Right atrium auricular region (tissue), 2 donors: ENCODE results near the gene SPRED2. TPM values are rescaled to one million over a fixed set of nuclear protein-coding genes. Genes with fewer than 3 reads are reported as not detected.

Source experiments
- DNase-seq: peaks from one replicate; pipeline ENCODE4 v3.0.0-alpha.2; 2019; ENCODE audit warnings: low spot score
- H3K27ac ChIP-seq, 2 donors: fragments of 200-600 bp; sonication (generic); 1 replicate in 1 of 2; 2 replicates in 1 of 2; pipeline ENCODE4 v1.5.1; 2016 to 2019
- H3K27me3 ChIP-seq, 2 donors: fragments of 200-600 bp; sonication (generic); one replicate each; pipeline versions ENCODE4 v1.5.1 to v1.6.0; 2017 to 2019
- H3K36me3 ChIP-seq: fragments of 200-600 bp; sonication (generic); one replicate; pipeline ENCODE4 v1.5.1; 2016
- H3K4me1 ChIP-seq, 2 donors: fragments of 200-600 bp; sonication (generic); one replicate each; pipeline versions ENCODE4 v1.5.1 to v1.6.0; 2017 to 2019
- H3K4me3 ChIP-seq, 2 donors: fragments of 200-600 bp; sonication (generic); 1 replicate in 1 of 2; 2 replicates in 1 of 2; pipeline ENCODE4 v1.5.1; 2017 to 2019; ENCODE audit warnings: mild to moderate bottlenecking in 1 of 2, moderate library complexity in 1 of 2
- H3K9me3 ChIP-seq, 2 donors: fragments of 200-600 bp; sonication (generic); one replicate each; pipeline ENCODE4 v1.5.1; 2019
- CTCF ChIP-seq, 2 donors: fragments of 200-600 bp; sonication (generic); IDR thresholded peaks; one replicate each; pipeline ENCODE4 v1.5.1; 2019; ENCODE audit warnings: antibody characterized with exemption in 2 of 2
- total RNA-seq, 2 donors: library from RNA; depleted of rRNA; stranded (reverse); fragments of >200 nt; gene quantifications; one replicate each; pipeline ENCODE4 v1.1.0, GENCODE V29; 2016

Gene SPRED2
- total RNA-seq, 2 donors from 2014 or later, result 14.7 to 17.3 TPM

DNA sequence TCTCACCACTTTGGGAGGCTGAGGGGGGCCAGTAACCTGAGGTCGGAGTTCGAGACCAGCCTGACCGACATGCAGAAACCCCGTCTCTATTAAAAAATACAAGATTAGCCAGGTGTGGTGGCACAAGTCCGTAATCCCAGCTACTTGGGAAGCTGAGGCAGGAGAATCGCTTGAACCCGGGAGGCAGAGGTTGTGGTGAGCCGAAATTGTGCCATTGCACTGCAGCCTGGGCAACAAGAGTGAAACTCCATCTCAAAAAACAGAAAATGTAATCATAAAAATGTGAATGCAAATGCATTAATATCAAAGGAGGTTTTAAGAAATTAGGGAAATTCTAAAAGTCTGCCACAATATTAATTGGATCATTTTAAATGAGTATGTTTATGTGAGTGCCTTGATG lies 159.1 kb downstream of the SPRED2 start:
- no peak for TF ChIP-seq CTCF (IDR thresholded peaks at IDR 0.05)
- Histone ChIP-seq H3K4me1 (peaks cover 0 to 24% of the 10 kb centered on the region in 2 donors), H3K36me3 (peaks cover 19% of the 10 kb centered on the region), H3K9me3 (no peaks in the 10 kb centered on the region), H3K27ac (no peak overlapping the region), H3K27me3 (no peaks in the 10 kb centered on the region), H3K4me3 (no peak overlapping the region)
- peak; percentile 13 for DNase-seq

- H3K27ac ChIP-seq, result no peak overlapping the region
- no peak for TF ChIP-seq CTCF (IDR thresholded peaks at IDR 0.05)
- H3K4me3 ChIP-seq, result no peak overlapping the region
- H3K27me3 ChIP-seq, result no peaks in the 10 kb centered on the region
- no peaks in the 10 kb centered on the region for H3K9me3 ChIP-seq
- peaks cover 32% of the 10 kb centered on the region for H3K36me3 ChIP-seq
- H3K4me1 ChIP-seq, result peaks cover 0 to 8% of the 10 kb centered on the region in 2 donors
- DNase-seq, result no peak
Measured at GRCh38 chr2:65268957-65269356, 163.4 kb downstream of the SPRED2 start.

- Histone ChIP-seq H3K4me1 (peaks cover 0 to 8% of the 10 kb centered on the region in 2 donors), H3K36me3 (peaks cover 22% of the 10 kb centered on the region), H3K27ac (no peak overlapping the region), H3K9me3 (no peaks in the 10 kb centered on the region), H3K27me3 (no peaks in the 10 kb centered on the region), H3K4me3 (no peak overlapping the region)
- DNase-seq, result no peak
- TF ChIP-seq CTCF (IDR thresholded peaks at IDR 0.05), result no peak
Measured at GRCh38 chr2:65267008-65267407, 165.4 kb downstream of the SPRED2 start.

- no peak overlapping the region for H3K27ac ChIP-seq
- H3K4me1 ChIP-seq, result peaks cover 0 to 8% of the 10 kb centered on the region in 2 donors
- TF ChIP-seq CTCF (IDR thresholded peaks at IDR 0.05), result no peak
- H3K27me3 ChIP-seq, result no peaks in the 10 kb centered on the region
- no peak for DNase-seq
- peaks cover 22% of the 10 kb centered on the region for H3K36me3 ChIP-seq
- H3K9me3 ChIP-seq, result no peaks in the 10 kb centered on the region
- H3K4me3 ChIP-seq, result no peak overlapping the region
Measured at GRCh38 chr2:65265671-65266045, 166.7 kb downstream of the SPRED2 start.

GRCh38 chr2:65264821-65265670 lies 167.4 kb downstream of the SPRED2 start:
- H3K27me3 ChIP-seq, result no peaks in the 10 kb centered on the region
- H3K9me3 ChIP-seq, result no peaks in the 10 kb centered on the region
- DNase-seq, result no peak
- peaks cover 22% of the 10 kb centered on the region for H3K36me3 ChIP-seq
- peaks cover 0 to 8% of the 10 kb centered on the region in 2 donors for H3K4me1 ChIP-seq
- peak; percentile 50 to 76 for TF ChIP-seq CTCF (IDR thresholded peaks at IDR 0.05)
- no peak overlapping the region for H3K4me3 ChIP-seq
- H3K27ac ChIP-seq, result no peak overlapping the region
